ENCODE data around the gene ATF2. TPM values are rescaled to one million over a fixed set of nuclear protein-coding genes. Genes with fewer than 3 reads are reported as not detected.

ATF2 gene
- total RNA-seq, 1 donor from 2014 or later = 51.2 TPM

DNA sequence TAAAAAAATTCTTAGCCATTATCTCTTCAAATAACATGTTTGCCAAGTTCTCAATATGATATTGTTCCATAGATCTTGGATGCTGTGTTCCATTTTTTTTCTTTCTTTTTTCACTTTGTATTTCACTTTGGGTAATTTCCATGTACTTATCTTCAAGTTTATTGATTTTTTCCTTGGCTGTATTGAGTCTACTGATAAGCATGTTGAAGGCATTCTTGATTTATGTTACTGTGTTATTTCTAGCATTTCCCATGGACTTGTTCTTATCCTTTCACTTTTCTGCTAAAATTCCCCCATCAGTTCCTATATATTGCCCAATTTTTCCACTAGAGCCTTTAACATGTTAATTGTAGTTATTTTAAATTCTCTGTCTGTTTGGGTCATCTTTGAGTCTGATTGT is 112.0 kb downstream of the ATF2 start:
- no peak for DNase-seq
- intact Hi-C loops (cut with DNase I) = no loop called here

DNA sequence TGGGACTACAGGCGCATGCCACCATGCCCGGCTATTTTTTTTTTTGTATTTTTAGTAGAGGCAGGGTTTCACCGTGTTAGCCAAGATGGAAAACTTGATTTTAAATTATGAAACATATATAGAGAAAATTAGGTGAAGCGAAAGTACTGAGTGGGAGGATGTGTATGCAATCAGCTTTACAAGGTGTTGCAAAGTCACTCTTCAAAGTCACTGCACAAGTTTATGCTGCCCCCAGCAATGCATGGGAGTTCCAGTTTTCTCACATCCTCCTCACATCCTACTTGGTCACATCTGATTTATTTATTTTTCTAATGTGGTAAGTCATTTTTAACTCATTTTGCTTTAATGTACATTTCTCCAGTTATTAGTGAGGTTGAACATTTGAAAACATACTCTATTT is 113.7 kb downstream of the ATF2 start:
- Histone ChIP-seq H3K27ac (no peak overlapping the region), H3K4me1 (no peaks in the 10 kb centered on the region), H3K9me3 (no peaks in the 10 kb centered on the region), H3K36me3 (no peaks in the 10 kb centered on the region), H3K27me3 (no peaks in the 10 kb centered on the region), H3K4me3 (no peak overlapping the region)
- DNase-seq = no peak
- no peak for TF ChIP-seq CTCF (IDR thresholded peaks at IDR 0.05)
- no peak for ATAC-seq
- intact Hi-C loops (cut with DNase I) = no loop called here

More for the DNA sequence above, 112.0 kb downstream of the ATF2 start:
- H3K27ac ChIP-seq = no peak overlapping the region
- H3K36me3 ChIP-seq = no peaks in the 10 kb centered on the region
- H3K4me1 ChIP-seq = no peaks in the 10 kb centered on the region
- H3K27me3 ChIP-seq = no peaks in the 10 kb centered on the region
- H3K9me3 ChIP-seq = no peaks in the 10 kb centered on the region
- ATAC-seq = no peak
- no peak overlapping the region for H3K4me3 ChIP-seq
- TF ChIP-seq CTCF (IDR thresholded peaks at IDR 0.05) = no peak

GRCh38 chr2:175049661-175050060 is 118.3 kb downstream of the ATF2 start:
- Histone ChIP-seq H3K9me3 (no peaks in the 10 kb centered on the region), H3K4me1 (no peaks in the 10 kb centered on the region), H3K4me3 (no peak overlapping the region), H3K27me3 (no peaks in the 10 kb centered on the region), H3K27ac (no peak overlapping the region), H3K36me3 (no peaks in the 10 kb centered on the region)
- intact Hi-C loops (cut with DNase I) = no loop called here
- ATAC-seq (no peak), DNase-seq (no peak)
- no peak for TF ChIP-seq CTCF (IDR thresholded peaks at IDR 0.05)

DNA sequence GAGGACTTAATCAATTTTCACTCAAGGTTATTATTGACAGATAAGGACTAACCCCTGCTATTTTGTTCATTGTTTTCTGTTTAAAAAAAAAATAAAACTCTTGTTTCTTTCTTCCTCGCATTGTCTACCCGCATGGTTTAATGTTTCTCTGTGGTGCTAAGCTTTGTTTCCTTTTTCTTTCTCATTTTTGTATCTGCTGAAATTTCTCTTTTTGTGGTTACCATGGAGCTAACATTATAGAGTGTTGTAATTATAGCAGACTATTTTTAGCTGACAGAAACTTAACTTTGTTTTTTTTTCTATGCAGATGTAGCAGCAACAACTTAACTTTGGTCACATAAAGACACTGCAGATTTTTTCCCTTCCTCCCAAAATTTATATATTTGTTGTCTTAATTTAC is 119.7 kb downstream of the ATF2 start:
- DNase-seq (no peak), ATAC-seq (no peak)
- no peak overlapping the region for H3K27ac ChIP-seq

GRCh38 chr2:175039490-175039889 is 128.5 kb downstream of the ATF2 start:
- ATAC-seq (no peak), DNase-seq (no peak)
- H3K36me3 ChIP-seq = no peaks in the 10 kb centered on the region
- H3K27ac ChIP-seq = no peak overlapping the region
- H3K4me1 ChIP-seq = no peaks in the 10 kb centered on the region
- TF ChIP-seq CTCF (IDR thresholded peaks at IDR 0.05) = no peak
- no peaks in the 10 kb centered on the region for H3K27me3 ChIP-seq
- H3K9me3 ChIP-seq = no peaks in the 10 kb centered on the region
- no peak overlapping the region for H3K4me3 ChIP-seq
- intact Hi-C loops (cut with DNase I) = loop anchor here (10.0 kb wide), 1 partner anchor 245 kb away; no protein-coding TSS in a partner anchor

More for the DNA sequence above, 119.7 kb downstream of the ATF2 start:
- H3K27me3 ChIP-seq = no peaks in the 10 kb centered on the region
- no peak overlapping the region for H3K4me3 ChIP-seq
- no peaks in the 10 kb centered on the region for H3K4me1 ChIP-seq
- H3K9me3 ChIP-seq = no peaks in the 10 kb centered on the region
- H3K36me3 ChIP-seq = no peaks in the 10 kb centered on the region
- no peak for TF ChIP-seq CTCF (IDR thresholded peaks at IDR 0.05)
- intact Hi-C loops (cut with DNase I) = no loop called here

- DNase-seq (no peak), ATAC-seq (no peak)
- H3K27me3 ChIP-seq = no peaks in the 10 kb centered on the region
- no peak for TF ChIP-seq CTCF (IDR thresholded peaks at IDR 0.05)
- no peak overlapping the region for H3K27ac ChIP-seq
- no peaks in the 10 kb centered on the region for H3K36me3 ChIP-seq
- no peaks in the 10 kb centered on the region for H3K9me3 ChIP-seq
- H3K4me3 ChIP-seq = no peak overlapping the region
- H3K4me1 ChIP-seq = no peaks in the 10 kb centered on the region
- intact Hi-C loops (cut with DNase I) = loop anchor here (10.0 kb wide), 1 partner anchor 246 kb away; no protein-coding TSS in a partner anchor
Observed at GRCh38 chr2:175039031-175039430, 129.0 kb downstream of the ATF2 start.

Data from upper lobe of right lung (tissue), 1 donor.